Tibial nerve (tissue), 3 donors: ENCODE measurements around the gene AMY2A.

Source experiments
- POLR2A ChIP-seq, 2 donors: fragments of 450-650 bp; IDR thresholded peaks; one replicate each; pipeline ENCODE4 v1.6.1; 2017; ENCODE audit warnings: antibody characterized with exemption in 2 of 2, mild to moderate bottlenecking in 2 of 2, moderate library complexity in 2 of 2
- TF ChIP-seq, protein P1 (sequence below), 5 experiments: fragments of 200-600 bp in 3 of 5; fragments of 450-650 bp in 2 of 5; sonication (generic) in 3 of 5; IDR thresholded peaks; one replicate each; pipeline ENCODE4 v1.5.1; 2016 to 2019; ENCODE audit warnings: antibody characterized with exemption in 5 of 5, mild to moderate bottlenecking in 3 of 5, moderate library complexity in 2 of 5

- no peak for TF ChIP-seq POLR2A (IDR thresholded peaks at IDR 0.05)
- TF ChIP-seq, protein P1, sequence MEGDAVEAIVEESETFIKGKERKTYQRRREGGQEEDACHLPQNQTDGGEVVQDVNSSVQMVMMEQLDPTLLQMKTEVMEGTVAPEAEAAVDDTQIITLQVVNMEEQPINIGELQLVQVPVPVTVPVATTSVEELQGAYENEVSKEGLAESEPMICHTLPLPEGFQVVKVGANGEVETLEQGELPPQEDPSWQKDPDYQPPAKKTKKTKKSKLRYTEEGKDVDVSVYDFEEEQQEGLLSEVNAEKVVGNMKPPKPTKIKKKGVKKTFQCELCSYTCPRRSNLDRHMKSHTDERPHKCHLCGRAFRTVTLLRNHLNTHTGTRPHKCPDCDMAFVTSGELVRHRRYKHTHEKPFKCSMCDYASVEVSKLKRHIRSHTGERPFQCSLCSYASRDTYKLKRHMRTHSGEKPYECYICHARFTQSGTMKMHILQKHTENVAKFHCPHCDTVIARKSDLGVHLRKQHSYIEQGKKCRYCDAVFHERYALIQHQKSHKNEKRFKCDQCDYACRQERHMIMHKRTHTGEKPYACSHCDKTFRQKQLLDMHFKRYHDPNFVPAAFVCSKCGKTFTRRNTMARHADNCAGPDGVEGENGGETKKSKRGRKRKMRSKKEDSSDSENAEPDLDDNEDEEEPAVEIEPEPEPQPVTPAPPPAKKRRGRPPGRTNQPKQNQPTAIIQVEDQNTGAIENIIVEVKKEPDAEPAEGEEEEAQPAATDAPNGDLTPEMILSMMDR (IDR thresholded peaks at IDR 0.05) = no peak
Measured at GRCh38 chr1:103616362-103616761, 865 bp upstream of the AMY2A start.
